Measurements from ENCODE around the gene FBXO28.

The FBXO28 gene

GRCh38 chr1:224113918-224114786, at the start of gene FBXO28:
Gene FBXO28, plus strand, starts transcription at chr1:224114111. Its CDS starts 19 bp downstream, at chr1:224114130.
- H3K27ac ChIP-seq = peak within 1 kb of the TSS; percentile 96

DNA sequence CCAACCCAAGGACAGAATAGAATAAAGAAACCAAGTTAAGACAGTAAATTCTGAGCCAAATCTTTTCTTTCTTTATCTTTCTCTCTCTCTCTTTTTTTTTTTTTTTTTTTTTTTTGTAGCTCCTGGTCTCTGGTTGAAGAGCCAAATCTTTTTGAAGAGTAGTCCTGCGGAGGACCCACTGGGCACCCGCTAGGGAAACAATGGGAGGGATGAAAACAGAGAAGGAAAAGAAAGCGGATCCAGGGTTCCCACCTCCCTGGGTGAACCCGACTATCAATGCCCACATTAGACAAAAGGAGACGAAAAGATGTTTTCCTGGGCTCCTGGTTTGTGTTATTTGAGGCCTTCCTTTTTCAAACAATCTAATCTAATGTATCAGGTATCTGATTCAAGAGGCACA, 49.8 kb upstream of the FBXO28 start:
- no peak for TF ChIP-seq CTCF (conservative IDR thresholded peaks at IDR 0.05)
- H3K27ac ChIP-seq = peak overlapping the region; percentile 73

More at GRCh38 chr1:224113918-224114786, at the start of gene FBXO28:
- TF ChIP-seq CTCF (conservative IDR thresholded peaks at IDR 0.05) = no peak

GRCh38 chr1:224065455-224065854, 48.5 kb upstream of the FBXO28 start:
- peak overlapping the region; percentile 73 for H3K27ac ChIP-seq
- no peak for TF ChIP-seq CTCF (conservative IDR thresholded peaks at IDR 0.05)

DNA sequence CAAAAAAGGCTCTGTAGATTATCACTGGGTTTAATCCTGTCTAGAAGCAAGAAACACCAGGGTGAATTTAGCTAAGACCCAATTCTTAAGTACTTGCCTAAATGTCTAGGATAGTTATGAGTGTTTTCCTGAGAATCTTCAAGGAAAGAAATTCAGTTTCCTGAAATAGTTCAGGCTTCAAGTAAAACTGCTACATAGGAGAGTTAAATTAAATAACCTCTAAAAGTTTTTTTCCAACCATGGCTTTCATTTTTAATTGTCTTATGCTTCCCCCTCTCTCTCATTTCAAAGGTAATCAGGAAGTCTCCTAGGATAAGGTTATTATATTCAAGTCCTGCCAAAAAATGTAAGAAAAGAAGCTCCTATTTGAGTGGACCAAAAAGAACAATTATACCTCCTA, 46.7 kb upstream of the FBXO28 start:
- no peak for TF ChIP-seq CTCF (conservative IDR thresholded peaks at IDR 0.05)
- H3K27ac ChIP-seq = peak overlapping the region; percentile 73; the same call in 1 of the 2 replicates

DNA sequence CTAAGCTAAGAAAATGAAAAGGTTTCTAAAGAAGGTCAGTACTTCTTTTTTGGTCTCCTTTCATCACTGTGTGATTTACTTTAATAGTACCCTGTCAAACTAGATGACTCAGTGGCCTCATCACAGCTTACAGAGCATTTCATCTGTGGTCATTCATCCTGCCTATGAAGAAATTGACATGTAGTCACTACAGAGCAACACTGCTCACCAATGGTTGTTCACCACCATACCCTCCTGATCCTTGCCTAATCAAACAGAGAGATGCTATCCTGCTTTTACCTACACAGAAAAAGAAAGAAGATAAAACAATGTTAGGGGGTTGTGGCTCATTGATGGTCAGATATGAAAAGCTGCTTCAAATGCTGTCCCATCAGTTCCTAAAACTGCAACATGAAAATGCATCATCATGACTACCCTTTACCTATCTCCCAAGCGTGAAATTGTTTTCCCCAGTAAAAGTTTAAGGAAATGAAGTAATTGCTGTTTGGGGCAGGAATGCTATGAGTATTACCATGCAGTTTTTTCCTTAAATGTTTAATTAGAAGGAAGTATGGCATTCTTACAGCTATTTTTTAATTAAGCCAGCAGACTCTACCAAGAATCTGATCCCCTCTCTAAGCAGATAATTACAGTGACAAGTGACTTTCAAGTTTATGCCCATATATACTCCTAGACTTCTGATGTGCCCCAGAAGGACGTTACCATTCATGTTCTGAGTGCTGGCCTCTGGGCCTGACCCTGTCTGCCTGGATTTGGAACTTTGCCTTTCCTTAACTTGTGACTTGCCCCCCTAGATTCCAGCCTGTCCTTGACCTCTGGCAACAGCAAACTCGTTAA, 46.1 kb upstream of the FBXO28 start:
- no peak for TF ChIP-seq CTCF (conservative IDR thresholded peaks at IDR 0.05)
- H3K27ac ChIP-seq = no peak overlapping the region

- TF ChIP-seq CTCF (conservative IDR thresholded peaks at IDR 0.05) = no peak
- no peak overlapping the region for H3K27ac ChIP-seq
These were observed 45.3 kb upstream of the FBXO28 start for GRCh38 chr1:224068458-224069072.

DNA sequence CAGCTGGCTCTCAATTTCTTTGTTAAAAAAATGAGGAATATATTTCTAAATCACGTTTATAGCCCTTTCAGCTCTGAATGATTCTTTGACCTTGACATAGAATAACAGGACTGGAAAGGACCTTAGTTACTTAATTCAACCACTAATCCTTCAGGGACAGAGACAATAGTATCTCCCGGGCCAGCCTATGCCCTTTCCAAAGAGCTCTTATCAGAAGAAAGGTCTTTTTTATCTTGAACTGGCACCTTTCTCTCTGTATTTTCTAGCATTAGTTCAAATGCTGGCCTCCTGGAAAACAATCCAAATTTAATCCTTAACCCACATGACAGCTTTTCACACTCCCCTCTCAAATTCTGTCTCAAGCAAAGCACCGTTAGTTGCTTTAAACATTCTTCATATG, 44.8 kb upstream of the FBXO28 start:
- H3K27ac ChIP-seq = no peak overlapping the region
- no peak for TF ChIP-seq CTCF (conservative IDR thresholded peaks at IDR 0.05)
